AG10803 (cell line): Measurements from ENCODE around the gene GPX7.

Experiments used
- DNase-seq: peaks from one replicate; pipeline ENCODE4 v3.0.0; 2010; ENCODE audit warnings: low read depth
- H3K4me3 ChIP-seq: 2 replicates; pipeline ENCODE4 v1.5.1; 2011; ENCODE audit warnings: mild to moderate bottlenecking, low read length, control low read depth
- CTCF ChIP-seq: conservative IDR thresholded peaks from 2 replicates; pipeline ENCODE4 v1.5.1; 2011; ENCODE audit warnings: mild to moderate bottlenecking, low read length, control low read depth, inconsistent platforms

The GPX7 gene

GRCh38 chr1:52651904-52652303, 49.7 kb downstream of the GPX7 start:
- no peak overlapping the region for H3K4me3 ChIP-seq
- TF ChIP-seq CTCF: no peak
- no peak for DNase-seq

- no peak for TF ChIP-seq CTCF
- no peak overlapping the region for H3K4me3 ChIP-seq
- no peak for DNase-seq
Measured at GRCh38 chr1:52653207-52653849, 51.2 kb downstream of the GPX7 start.

GRCh38 chr1:52654063-52654462, 51.9 kb downstream of the GPX7 start:
- DNase-seq: no peak

GRCh38 chr1:52657702-52658101, 55.5 kb downstream of the GPX7 start:
- H3K4me3 ChIP-seq: no peak overlapping the region

More at GRCh38 chr1:52654063-52654462, 51.9 kb downstream of the GPX7 start:
- no peak for TF ChIP-seq CTCF
- H3K4me3 ChIP-seq: no peak overlapping the region

More at GRCh38 chr1:52657702-52658101, 55.5 kb downstream of the GPX7 start:
- DNase-seq: no peak
- no peak for TF ChIP-seq CTCF
